ENCODE results near the gene SYT1.

The SYT1 gene

GRCh38 chr12:79301181-79301580 is 436.6 kb downstream of the SYT1 start:
- DNase-seq, result no peak

- DNase-seq, result no peak
Measured at GRCh38 chr12:79302162-79302814, 437.7 kb downstream of the SYT1 start.

- no peak for DNase-seq
Measured at GRCh38 chr12:79307340-79307739, 442.8 kb downstream of the SYT1 start.

- DNase-seq, result no peak
Measured at GRCh38 chr12:79309039-79309438, 444.5 kb downstream of the SYT1 start.

- no peak for DNase-seq
Measured at GRCh38 chr12:79317179-79317847, 452.7 kb downstream of the SYT1 start.

GRCh38 chr12:79322905-79323304 is 458.3 kb downstream of the SYT1 start:
- no peak for DNase-seq

GRCh38 chr12:79324571-79324970 is 460.0 kb downstream of the SYT1 start:
- no peak for DNase-seq

- no peak for DNase-seq
Measured at GRCh38 chr12:79326222-79326621, 461.6 kb downstream of the SYT1 start.

GRCh38 chr12:79326663-79327062 is 462.1 kb downstream of the SYT1 start:
- DNase-seq, result no peak

GRCh38 chr12:79327465-79327864 is 462.9 kb downstream of the SYT1 start:
- DNase-seq, result no peak

GRCh38 chr12:79329933-79330332 is 465.4 kb downstream of the SYT1 start:
- DNase-seq, result no peak

GRCh38 chr12:79331870-79332269 is 467.3 kb downstream of the SYT1 start:
- no peak for DNase-seq

- no peak for DNase-seq
Measured at GRCh38 chr12:79333144-79333543, 468.6 kb downstream of the SYT1 start.

GRCh38 chr12:79337662-79338290 is 473.2 kb downstream of the SYT1 start:
- DNase-seq, result no peak

GRCh38 chr12:79344855-79345847 is 480.6 kb downstream of the SYT1 start:
- peak; percentile 42 to 60 for DNase-seq

- peak in 1 of 2 experiments; percentile 32 for DNase-seq
Measured at GRCh38 chr12:79347866-79348265, 483.3 kb downstream of the SYT1 start.

- peak in 1 of 2 experiments; percentile 13 for DNase-seq
Measured at GRCh38 chr12:79351251-79351650, 486.7 kb downstream of the SYT1 start.

GRCh38 chr12:79356216-79356615 is 491.6 kb downstream of the SYT1 start:
- DNase-seq, result no peak

- DNase-seq, result no peak
Measured at GRCh38 chr12:79357048-79357447, 492.5 kb downstream of the SYT1 start.

GRCh38 chr12:79358716-79359300 is 494.2 kb downstream of the SYT1 start:
- DNase-seq, result no peak

GRCh38 chr12:79360286-79360685 is 495.7 kb downstream of the SYT1 start:
- DNase-seq, result no peak

GRCh38 chr12:79360936-79361335 is 496.4 kb downstream of the SYT1 start:
- DNase-seq, result no peak

GRCh38 chr12:79364197-79364596 is 499.6 kb downstream of the SYT1 start:
- no peak for DNase-seq

Data from NCI-H524 (cell line).